Erythroblast (primary cell): ENCODE results near the gene RAB11FIP4.

Source experiments
- GATA1 ChIP-seq: IDR thresholded peaks from 2 replicates; pipeline ENCODE4 v1.6.1; 2011; ENCODE audit warnings: low read depth, mild to moderate bottlenecking, control low read depth, low read length, moderate library complexity
- POLR2A ChIP-seq: IDR thresholded peaks from 2 replicates; pipeline ENCODE4 v1.6.1; 2011; ENCODE audit warnings: mild to moderate bottlenecking, low read length

- TF ChIP-seq POLR2A (no peak), GATA1 (no peak)
These were observed 168.4 kb downstream of the RAB11FIP4 start for GRCh38 chr17:31559584-31560501.
